Stimulated activated CD8-positive, alpha-beta memory T cell treated with anti-CD3 and anti-CD28 coated beads, Interleukin-4, amount 100 ng/mL, for 1 hour (primary cell): Measurements from ENCODE around the gene SLC22A3.

Source experiments
- DNase-seq, 2 donors: peaks; one replicate each; pipeline ENCODE4 v3.0.0-alpha.2; 2020; ENCODE audit warnings: low read depth in 2 of 2, low spot score in 1 of 2

The SLC22A3 gene

DNA sequence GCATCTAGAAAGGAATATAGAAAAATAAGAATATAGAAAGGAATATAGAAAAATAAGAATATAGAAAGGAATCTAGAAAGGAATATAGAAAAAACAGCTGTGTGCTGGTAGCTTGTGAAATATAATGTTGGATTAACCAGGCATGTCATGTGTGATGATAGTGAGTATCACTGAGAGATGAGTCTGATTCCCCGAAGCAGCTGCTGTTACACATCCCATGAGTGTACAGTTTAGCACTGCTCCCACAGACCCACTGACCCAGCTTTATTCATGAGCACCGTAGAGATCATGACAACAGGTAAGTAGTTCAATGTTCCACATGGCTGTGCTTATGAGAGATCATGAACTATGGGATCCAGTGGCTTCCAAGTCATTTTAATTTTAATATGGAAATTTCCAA is 64.8 kb downstream of the SLC22A3 start:
- DNase-seq = no peak

DNA sequence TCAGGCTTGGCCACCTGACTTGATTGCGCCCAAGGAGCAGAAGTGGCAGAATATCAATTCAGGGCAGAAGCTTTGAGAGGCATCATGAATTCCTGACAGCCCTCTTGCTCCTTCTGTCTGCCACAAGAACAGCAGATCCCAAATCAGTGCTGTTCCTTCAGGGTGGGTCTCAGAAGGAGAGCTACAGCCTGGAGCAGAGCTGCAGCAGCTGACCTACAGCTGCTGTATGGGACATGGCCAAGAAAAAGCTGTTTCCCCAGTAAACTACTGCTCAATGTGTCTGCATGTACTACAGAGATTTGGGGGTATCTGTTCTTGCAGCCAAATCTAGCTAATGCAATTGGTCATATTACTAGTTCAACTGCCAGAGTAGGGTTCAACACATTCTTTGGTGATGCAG is 69.0 kb downstream of the SLC22A3 start:
- no peak for DNase-seq

DNA sequence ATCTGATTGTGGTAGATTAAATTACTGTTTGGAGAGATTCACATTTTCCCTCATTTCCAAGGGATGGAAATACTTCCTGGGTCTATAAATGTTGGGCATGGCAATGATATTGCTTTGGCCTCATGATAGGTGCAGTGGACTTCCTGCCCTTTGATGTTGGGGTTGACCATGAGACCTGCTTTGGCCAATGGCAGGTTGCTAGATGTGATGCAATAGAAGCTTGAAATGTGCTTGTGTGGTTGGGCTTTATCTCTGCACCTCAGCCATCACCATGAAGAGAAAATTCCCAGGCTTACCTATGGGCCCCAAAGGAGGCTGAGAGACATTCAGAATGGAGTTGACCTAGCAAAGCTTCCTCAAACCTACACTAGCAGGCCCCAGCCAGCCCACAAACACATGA is 69.4 kb downstream of the SLC22A3 start:
- DNase-seq = no peak

DNA sequence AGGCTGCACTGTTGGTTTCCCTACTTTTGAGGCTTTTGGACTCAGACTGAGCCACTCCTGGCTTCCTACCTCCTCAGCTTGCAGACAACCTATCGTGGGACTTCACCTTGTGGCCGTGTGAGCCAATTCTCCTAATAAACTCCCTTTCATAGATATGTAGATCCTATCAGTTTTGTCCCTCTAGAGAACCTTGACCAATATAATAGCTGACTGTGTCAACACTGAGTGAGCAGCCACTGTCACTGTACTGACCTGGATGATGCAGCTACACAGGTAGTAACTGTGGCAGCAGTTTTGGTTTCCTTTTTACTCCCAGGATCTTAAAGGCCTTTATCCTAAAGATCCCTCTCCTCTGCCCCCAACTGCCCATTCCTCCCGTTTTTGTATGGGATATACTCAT is 70.2 kb downstream of the SLC22A3 start:
- DNase-seq = no peak

DNA sequence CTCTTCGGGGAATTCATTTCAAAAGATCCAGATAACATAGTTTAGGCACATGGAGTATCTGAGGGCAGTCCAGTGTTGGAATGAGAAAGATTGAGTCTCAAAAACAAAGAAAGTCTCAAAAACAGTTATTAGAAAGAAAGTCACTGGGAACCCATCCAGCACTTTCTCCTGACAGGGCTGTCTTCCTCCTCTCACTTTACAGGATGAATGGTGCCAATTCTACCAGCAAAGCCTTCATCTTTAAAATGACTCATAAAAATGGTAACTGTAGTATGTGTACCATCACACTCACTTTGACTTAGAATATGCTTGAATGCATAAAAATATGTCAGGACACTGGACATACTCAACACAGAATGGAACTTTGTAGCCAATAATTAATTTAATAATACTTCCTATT is 71.3 kb downstream of the SLC22A3 start:
- no peak for DNase-seq

DNA sequence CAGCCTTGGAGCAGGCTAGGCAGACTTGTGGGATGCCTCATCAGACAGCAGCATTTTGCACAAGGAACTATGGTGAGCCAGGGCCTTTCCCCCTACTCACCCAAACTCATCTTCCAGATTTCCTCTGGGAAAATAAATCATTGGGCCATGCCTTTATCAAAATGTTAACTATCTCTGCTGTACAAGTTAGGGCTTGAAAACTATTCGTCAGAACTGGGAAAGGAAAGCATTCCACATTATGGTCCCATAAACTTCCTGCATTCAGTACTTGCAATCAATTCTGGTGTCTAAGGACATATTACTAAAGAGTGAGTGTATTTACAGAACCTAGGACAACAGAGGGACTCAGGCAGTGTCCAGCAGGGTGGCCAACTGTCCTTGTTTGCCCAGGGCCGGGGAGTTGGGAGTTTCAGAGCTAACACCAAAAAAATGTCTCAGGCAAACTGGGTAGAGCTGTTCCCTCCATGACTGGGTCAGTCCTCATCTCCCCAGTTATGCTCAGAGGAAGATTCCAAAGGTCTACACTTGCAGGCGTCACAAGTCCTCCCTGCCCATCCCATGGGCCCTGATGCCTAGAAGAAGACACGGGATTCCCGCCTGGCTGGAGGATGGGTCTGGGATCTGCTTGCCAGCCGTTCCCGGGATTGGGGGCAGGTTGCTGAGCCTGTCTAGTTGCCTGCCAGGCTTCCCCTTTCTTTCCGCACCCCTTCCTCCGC is 72.2 kb downstream of the SLC22A3 start:
- no peak for DNase-seq

DNA sequence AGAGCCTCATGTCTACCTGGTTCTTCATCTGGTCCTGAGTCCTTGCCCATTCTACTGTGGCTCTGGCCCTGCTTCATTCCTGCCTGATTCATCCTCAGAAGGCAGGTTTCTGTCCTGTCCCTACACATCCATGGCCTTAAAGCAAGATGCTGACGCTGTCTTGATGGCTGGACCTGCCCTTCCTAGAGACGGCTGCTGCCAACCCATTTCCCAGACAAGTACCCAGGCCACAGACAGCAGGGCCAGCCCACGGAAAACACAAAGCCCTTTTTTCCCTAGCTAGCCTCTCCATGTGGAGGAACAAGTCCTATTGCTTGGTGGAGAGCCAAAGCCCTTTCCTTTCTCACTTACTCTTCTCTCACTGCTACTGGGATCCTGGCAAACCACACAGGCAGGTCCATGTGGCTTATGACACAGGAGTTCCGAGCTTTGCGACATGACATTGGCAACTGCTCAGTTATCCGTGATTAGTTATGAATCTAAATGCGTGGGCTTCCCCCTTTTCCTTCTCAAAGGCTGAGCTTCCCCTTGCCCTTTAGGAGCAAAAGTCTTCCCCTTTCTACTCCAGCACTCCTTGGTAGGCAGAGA is 72.9 kb downstream of the SLC22A3 start:
- no peak for DNase-seq

DNA sequence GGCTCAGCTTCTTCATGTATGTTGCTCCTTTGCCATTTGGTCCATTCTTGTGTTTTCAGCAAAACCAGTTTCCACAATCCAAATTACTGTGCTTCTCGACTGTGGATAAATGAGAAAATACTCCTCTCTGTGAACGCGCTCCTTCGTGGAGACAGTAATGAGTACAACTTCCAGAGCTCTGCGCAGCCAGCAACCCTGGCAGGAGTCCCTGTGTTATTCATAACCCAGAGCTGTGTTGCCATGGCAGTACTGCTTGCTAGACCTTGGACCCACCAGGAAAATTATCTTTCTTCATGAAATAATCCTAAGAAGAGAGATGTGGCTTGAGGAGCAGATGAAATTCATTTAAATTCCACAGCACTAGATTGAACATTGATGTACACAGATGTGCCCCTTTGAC is 73.7 kb downstream of the SLC22A3 start:
- DNase-seq = no peak

DNA sequence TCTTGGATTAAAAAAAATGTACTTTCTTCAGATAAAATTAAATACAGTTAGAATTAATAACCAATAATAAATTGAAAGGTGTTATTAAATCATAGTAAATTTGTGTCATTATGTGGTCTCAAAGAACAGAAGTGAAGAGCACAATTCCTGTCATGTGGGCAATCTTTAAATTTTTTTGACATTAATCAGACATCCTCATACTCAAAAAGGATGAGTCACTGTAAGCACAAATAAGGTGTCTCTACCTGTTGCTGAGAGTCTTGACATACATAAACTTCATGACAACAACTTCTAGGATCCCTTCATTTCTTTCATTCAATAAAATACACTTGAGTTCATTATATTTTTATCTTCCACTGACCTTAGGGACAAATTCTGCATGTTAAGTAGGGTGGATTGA is 76.1 kb downstream of the SLC22A3 start:
- no peak for DNase-seq

DNA sequence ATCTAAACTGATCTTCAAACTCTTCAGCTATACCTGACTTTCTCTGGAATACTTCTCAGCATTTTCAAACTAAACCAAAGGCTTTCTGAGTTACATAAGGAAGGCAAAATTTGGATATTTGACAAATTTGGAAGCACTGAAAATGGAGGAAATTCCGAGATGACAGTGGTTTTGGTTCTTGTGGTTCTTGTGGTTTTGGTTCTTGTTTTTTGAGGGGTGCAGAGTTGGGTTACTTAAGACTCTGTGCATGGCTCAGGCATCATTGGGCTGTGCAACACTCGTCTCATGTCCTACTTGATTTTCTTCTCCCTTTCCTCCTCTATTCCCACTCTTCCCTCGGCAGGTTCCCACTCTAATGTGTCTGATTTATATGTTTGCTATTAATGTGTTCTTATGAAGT is 78.0 kb downstream of the SLC22A3 start:
- DNase-seq = no peak

DNA sequence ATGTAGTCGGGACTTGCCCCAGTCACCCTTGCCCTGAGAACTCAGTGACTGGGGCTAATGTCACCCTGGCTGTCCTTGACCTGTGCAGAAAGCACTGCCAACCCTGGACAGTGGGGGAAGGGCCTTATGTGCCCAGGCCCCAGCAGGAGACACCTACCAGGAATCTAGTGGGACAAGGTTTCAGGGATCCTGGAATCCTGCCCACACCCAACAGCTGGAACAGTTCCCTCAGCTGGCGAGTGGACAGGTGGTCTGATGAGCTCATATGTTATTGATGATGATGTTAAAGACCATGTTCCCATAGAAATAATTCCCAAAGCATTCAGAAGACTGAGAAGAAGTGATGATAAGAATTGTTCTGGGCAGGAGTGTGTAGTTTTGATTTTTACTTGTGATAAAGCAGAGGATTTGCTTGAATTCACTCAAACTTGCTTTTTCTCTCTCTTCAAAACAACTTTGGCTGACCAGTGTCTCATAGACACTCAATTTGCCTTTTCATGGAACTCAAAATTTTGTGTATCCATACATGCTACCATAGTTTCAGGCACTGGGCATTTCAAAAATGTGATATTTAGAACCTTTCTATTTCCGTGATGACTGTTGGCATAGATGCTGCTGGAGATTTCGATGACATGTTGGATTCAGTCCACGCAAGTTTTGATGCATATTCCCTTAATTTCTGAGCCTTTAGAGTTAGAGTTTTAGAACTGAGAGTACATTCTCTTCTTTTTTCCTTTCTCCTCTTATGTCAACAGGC is 79.3 kb downstream of the SLC22A3 start:
- DNase-seq = no peak

DNA sequence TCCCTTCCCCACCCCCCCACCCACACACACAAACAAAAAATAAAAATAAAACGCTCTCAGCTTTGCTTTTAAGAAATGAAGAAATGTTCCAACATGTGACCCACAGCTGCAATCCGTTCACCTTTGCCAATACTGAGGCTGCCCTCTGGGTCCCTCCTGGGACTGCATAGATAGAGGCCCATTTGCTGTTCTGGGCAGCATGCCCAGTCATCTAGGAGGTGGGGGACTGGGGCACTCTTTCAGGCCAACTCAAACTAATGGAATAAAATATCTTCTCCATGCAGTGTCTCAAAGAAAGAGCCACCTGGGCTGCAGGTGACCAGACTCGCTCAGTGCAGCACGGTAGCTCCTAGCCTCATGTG is 79.9 kb downstream of the SLC22A3 start:
- no peak for DNase-seq

DNA sequence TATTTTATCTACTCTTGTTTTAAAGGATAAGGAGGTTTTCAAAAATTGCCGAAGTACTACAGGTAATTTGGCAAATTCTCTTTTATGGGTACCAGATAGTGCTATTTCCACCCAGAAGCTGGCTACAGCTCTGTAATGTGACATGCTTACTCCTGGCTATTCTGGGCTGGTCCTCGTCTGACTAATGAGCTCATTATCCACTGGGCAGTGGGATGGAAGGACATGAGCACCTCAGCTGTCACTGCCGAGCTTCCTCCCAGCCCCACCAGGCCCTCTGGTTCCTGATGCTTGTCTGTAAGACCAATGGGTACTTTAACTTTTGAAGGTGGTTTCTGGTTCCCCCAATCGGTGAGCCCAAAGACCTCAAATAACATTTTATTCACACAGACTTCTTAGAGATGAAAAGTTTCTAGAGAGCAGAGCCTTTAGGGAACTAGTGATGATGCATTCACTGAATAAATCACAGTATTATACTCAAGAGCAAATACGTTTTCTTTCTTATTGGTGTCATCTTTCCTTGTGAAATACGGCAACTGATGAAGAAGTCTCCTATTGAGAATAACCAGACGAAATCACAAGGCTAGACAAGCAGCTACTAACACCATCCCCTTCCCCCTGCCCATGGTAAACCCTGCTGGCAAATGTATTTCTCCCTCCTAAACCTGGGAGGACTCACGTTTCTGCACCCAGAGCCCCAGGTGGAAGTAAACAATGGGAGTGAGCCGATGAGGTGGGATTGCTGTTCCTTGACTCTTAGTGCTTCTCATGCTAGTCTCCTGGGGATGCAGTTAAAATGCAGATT is 80.8 kb downstream of the SLC22A3 start:
- no peak for DNase-seq

DNA sequence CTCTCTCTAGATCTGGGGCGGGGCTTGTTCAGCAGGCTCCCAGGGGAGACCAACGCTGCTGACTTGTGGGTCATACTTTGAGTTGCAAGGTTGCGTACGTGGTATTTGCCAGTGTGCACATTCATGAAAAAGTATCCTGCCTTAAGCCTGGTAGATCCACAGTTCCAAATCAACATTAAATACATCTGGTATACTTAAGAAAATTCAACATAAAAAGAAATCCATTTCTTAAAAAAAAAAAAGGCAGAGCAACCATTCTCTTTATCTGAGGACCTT is 81.4 kb downstream of the SLC22A3 start:
- DNase-seq = no peak

DNA sequence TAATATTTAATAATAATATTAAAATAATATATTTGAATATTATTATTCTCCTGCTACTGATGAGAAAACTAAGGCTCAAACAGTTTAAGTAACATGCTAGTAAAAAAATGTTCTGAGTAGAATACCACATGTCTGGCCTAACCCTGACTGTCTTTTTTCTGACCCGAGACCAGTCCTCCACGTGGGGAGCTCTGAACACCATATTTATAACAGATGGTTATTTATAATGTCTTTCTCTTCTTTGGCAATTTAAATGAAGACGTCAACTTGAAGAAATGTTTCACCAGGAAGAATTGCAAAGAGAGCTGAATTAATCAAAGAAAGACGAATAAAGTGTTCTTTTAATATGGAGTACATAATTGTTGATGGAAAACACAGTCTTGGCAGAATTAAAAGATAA is 82.0 kb downstream of the SLC22A3 start:
- DNase-seq = no peak

DNA sequence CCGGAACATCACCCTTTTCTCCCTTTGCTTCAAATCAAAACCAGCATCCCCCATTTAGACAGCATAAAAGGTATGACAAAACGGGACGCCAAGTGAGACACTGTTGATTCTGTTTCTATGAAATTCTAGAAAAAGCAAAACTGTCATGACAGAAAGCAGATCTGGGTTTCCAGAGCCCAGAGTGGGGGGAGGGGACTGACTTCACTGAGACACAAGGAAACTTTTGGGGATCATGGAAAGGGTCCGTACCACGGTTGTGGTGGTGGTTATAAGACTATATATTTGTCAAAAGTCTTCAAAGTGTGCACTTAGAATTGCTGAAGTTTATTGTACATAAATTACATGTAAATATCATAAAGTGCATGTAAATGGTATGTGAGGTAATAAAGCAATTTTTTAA is 82.6 kb downstream of the SLC22A3 start:
- no peak for DNase-seq

DNA sequence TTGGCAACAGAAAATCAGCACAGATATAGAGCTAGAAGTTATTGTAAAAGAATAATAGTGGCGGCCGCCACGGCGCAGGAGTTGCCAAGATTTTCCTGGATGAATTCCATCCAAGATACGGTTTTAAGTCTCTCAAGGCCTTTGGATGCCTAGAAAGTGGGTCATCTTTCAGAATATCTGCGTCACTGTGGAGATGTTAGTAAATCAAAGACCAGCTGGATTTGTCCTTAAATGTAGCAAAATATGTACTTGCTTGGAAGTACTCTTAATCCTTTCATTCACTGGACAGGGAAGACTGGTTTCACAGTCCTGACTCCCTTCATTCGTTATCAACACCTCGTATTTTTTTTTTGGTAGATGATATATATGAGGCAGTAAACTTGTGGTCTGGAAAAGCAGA is 83.0 kb downstream of the SLC22A3 start:
- DNase-seq = no peak

DNA sequence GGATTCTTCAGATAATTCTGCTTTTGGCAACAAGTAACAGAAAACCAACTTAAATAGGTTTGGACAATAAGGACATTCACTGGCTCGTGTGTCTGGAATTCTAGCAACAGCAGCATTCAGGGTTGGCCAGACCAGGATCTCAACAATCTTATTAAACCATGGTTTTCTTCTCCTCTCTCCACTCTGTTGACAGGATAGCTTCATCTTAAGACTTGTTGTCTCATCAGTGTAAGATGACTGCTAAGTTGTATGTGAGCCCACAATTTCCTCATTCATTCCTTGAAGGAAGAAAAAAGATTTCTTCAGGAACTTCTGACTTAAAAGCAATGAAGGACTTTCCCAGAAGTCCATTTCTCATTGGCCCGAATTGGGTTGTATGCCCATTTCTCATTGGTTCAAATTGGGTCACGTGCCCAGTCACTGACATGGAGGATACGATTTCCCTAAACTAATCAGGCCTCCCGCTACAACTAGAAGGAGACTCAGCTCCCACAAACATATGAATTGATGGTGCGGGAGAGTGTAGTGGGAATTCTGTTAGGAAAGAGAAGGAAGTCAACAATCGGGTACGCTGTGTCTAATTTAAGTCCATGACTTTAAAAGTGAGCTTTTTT is 83.7 kb downstream of the SLC22A3 start:
- DNase-seq = no peak

DNA sequence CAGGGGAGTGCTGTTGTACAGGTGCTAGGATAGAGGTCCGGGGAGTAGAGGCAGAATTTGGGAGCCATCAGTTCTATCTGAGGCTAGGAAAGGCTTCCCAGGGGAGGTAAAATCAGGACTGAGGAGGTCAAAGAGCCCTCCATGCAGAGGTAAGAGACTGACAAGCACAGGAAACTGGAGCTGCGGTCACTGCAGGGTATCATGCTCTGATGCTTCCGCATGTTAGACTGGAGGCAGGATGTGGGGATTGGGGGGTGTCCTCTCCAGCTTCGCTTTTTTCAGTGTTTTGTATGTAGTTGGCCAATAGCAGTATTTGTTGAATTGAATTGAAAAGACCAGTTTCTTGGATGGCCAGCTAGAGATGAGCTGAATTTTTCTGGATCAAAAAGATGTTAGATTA is 87.8 kb downstream of the SLC22A3 start:
- no peak for DNase-seq

DNA sequence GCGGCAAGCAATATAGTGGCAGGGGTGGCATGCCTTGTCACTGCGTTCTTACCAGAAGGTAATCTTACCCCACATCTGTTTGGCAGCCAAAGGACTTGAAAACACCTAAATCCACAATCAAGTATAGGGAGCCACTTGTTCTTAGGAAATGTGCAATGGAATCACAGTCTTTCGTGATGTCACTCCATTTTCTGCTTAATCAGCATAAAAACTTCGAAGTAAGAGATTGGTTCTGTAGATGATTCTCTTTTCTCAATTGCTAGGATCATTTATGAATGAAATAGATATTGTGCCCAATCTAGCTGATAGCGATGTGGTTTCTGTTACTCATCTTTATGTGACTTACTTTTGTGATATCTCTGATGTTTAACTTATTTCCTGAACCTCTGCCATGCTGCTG is 89.0 kb downstream of the SLC22A3 start:
- DNase-seq = no peak

DNA sequence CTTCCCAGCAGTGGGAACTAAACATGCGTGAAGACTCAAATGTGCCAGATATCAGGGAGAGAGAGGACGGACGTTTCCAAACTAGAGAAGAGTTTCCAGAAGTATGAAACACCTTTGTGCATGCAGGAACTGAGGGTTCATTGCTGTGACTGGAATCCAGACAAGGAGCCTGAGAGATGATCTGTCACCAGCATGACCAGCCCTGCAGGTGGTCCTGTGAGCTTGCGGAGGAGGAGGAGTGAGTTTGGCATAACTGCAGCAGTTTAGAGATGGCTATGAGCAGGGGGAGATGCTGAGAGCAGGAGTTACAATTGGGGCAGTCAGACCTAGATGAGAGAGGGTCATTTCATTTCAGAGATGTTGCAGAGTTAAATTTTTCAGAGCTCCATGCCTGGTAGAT is 89.6 kb downstream of the SLC22A3 start:
- DNase-seq = no peak

DNA sequence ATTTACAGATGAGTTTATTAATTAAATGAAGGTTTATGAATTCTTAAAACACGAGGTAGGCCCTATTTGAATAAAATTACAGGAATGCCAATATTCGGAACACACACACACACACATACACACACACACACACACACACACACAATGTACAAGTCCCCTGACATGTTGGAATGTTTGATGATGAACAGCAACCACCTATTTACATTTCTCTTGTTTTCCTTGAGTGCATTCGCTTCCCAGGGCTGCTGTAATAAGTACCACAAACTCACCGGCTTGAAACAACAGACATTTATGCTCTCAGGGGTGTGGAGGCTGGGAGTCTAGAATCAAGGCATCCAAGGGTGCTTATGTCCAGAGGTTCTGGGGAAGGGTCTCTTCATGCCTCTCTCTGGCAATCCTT is 90.3 kb downstream of the SLC22A3 start:
- DNase-seq = no peak
